Gastroesophageal sphincter (tissue), 4 donors: Measurements from ENCODE around the gene EPO. TPM values are rescaled to one million over a fixed set of nuclear protein-coding genes. Genes with fewer than 3 reads are reported as not detected.

ENCODE experiments used
- ATAC-seq: fragments of 150-250 bp; one replicate; pipeline ENCODE4 v1.9.1; 2016; ENCODE audit warnings: mild to moderate bottlenecking, moderate library complexity
- H3K27ac ChIP-seq, 4 donors: fragments of 200-600 bp; sonication (generic) in 3 of 4; 1 replicate in 3 of 4; 2 replicates in 1 of 4; pipeline ENCODE4 v1.5.1; 2016 to 2019
- H3K27me3 ChIP-seq: fragments of 200-600 bp; sonication (generic); one replicate; pipeline ENCODE4 v1.5.1; 2019
- H3K36me3 ChIP-seq, 2 donors: fragments of 200-600 bp; sonication (generic); one replicate each; pipeline ENCODE4 v1.5.1; 2019; ENCODE audit warnings: control low read depth in 1 of 2
- H3K4me1 ChIP-seq, 3 donors: fragments of 200-600 bp; sonication (generic); 1 replicate in 2 of 3; 2 replicates in 1 of 3; pipeline ENCODE4 v1.5.1; 2016 to 2019; ENCODE audit warnings: control low read depth in 2 of 3
- H3K4me3 ChIP-seq, 2 donors: fragments of 200-600 bp; sonication (generic); one replicate each; pipeline ENCODE4 v1.5.1; 2019; ENCODE audit warnings: mild to moderate bottlenecking in 1 of 2, moderate library complexity in 1 of 2
- H3K9me3 ChIP-seq, 3 donors: fragments of 200-600 bp; sonication (generic); one replicate each; pipeline ENCODE4 v1.5.1; 2017 to 2019; ENCODE audit warnings: control low read depth in 2 of 3
- CTCF ChIP-seq, 4 experiments: fragments of 200-600 bp in 2 of 4; fragments of 450-650 bp in 2 of 4; sonication (generic) in 1 of 4; IDR thresholded peaks; one replicate each; pipeline ENCODE4 v1.5.1; 2017 to 2019; ENCODE audit warnings: antibody characterized with exemption in 4 of 4, mild to moderate bottlenecking in 2 of 4, moderate library complexity in 2 of 4
- EP300 ChIP-seq: sonication (generic); formaldehyde crosslinking; IDR thresholded peaks from one replicate; pipeline ENCODE4 v1.6.1; 2017; ENCODE audit warnings: antibody characterized with exemption, mild to moderate bottlenecking
- POLR2A ChIP-seq, 2 donors: fragments of 450-650 bp; IDR thresholded peaks; one replicate each; pipeline ENCODE4 v1.6.1; 2017; ENCODE audit warnings: antibody characterized with exemption in 2 of 2, mild to moderate bottlenecking in 2 of 2, moderate library complexity in 1 of 2
- POLR2AphosphoS5 ChIP-seq: sonication (generic); formaldehyde crosslinking; IDR thresholded peaks from one replicate; pipeline ENCODE4 v1.6.1; 2017; ENCODE audit warnings: antibody characterized with exemption
- WGBS, 2 donors: methylation state at CpG; one replicate each; pipeline ENCODE4 v1.1.5; 2018; ENCODE audit warnings: low coverage in 1 of 2; 5-methylcytosine and 5-hydroxymethylcytosine counted together
- total RNA-seq, 4 donors: library from RNA; depleted of rRNA; stranded (reverse); fragments of >200 nt; gene quantifications; one replicate each; pipeline ENCODE4 v1.1.0, GENCODE V29; 2016

EPO gene
- total RNA-seq, 4 donors from 2014 or later = not detected

GRCh38 chr7:100674411-100675104 is 45.7 kb upstream of the EPO start:
- no peak for ATAC-seq
- H3K27me3 ChIP-seq = no peaks in the 10 kb centered on the region
- H3K36me3 ChIP-seq = peaks cover 0 to 33% of the 10 kb centered on the region in 2 donors
- peaks cover 0 to 46% (median 17%) of the 10 kb centered on the region in 3 donors for H3K4me1 ChIP-seq
- TF ChIP-seq POLR2AphosphoS5 (no peak), CTCF (IDR thresholded peaks at IDR 0.05) (no peak), POLR2A (IDR thresholded peaks at IDR 0.05) (no peak), EP300 (no peak)
- no CpG with 5 or more reads among the region's 43 CpGs for WGBS, 2 donors
- H3K4me3 ChIP-seq = peak overlapping the region; percentile 73 to 97
- H3K27ac ChIP-seq = peak overlapping the region; percentile 86 to 99 (median 98)
- H3K9me3 ChIP-seq = no peaks in the 10 kb centered on the region

GRCh38 chr7:100675105-100675451 is 45.2 kb upstream of the EPO start:
- no peak for ATAC-seq
- no CpG with 5 or more reads among the region's 46 CpGs for WGBS, 2 donors
- H3K4me1 ChIP-seq = peaks cover 0 to 52% (median 20%) of the 10 kb centered on the region in 3 donors

GRCh38 chr7:100675581-100676350 is 44.5 kb upstream of the EPO start:
- H3K9me3 ChIP-seq = no peaks in the 10 kb centered on the region
- peak overlapping the region; percentile 86 to 99 (median 98) for H3K27ac ChIP-seq
- peaks cover 0 to 42% of the 10 kb centered on the region in 2 donors for H3K36me3 ChIP-seq
- no peaks in the 10 kb centered on the region for H3K27me3 ChIP-seq
- H3K4me1 ChIP-seq = peaks cover 0 to 59% (median 24%) of the 10 kb centered on the region in 3 donors
- peak; percentile 19 for ATAC-seq
- WGBS, 2 donors = 0% methylated on average over 6 of the region's 59 CpGs; no CpG with 5 or more reads in 1 of the 2 donors
- H3K4me3 ChIP-seq = peak overlapping the region; percentile 73 to 97
- TF ChIP-seq CTCF (IDR thresholded peaks at IDR 0.05) (no peak), POLR2A (IDR thresholded peaks at IDR 0.05) (peak in 1 of 2 donors; percentile 14), EP300 (no peak)

More at GRCh38 chr7:100675105-100675451, 45.2 kb upstream of the EPO start:
- H3K27me3 ChIP-seq = no peaks in the 10 kb centered on the region
- peaks cover 0 to 36% of the 10 kb centered on the region in 2 donors for H3K36me3 ChIP-seq
- peak overlapping the region; percentile 73 to 97 for H3K4me3 ChIP-seq
- no peaks in the 10 kb centered on the region for H3K9me3 ChIP-seq
- TF ChIP-seq CTCF (IDR thresholded peaks at IDR 0.05) = no peak
- no peak for TF ChIP-seq EP300
- no peak for TF ChIP-seq POLR2AphosphoS5
- TF ChIP-seq POLR2A (IDR thresholded peaks at IDR 0.05) = no peak
- peak overlapping the region; percentile 86 to 99 (median 98) for H3K27ac ChIP-seq

- no peaks in the 10 kb centered on the region for H3K27me3 ChIP-seq
- H3K9me3 ChIP-seq = no peaks in the 10 kb centered on the region
- peak overlapping the region in 1 of 2 donors; percentile 97 for H3K4me3 ChIP-seq
- 60% methylated on average over 8 of the region's 23 CpGs; no CpG with 5 or more reads in 1 of the 2 donors for WGBS, 2 donors
- peak overlapping the region; percentile 86 to 99 (median 98) for H3K27ac ChIP-seq
- peaks cover 0 to 52% of the 10 kb centered on the region in 2 donors for H3K36me3 ChIP-seq
- H3K4me1 ChIP-seq = peaks cover 0 to 63% (median 24%) of the 10 kb centered on the region in 3 donors
- TF ChIP-seq CTCF (IDR thresholded peaks at IDR 0.05) (no peak), EP300 (no peak), POLR2A (IDR thresholded peaks at IDR 0.05) (no peak), POLR2AphosphoS5 (no peak)
- ATAC-seq = no peak
These were observed 43.6 kb upstream of the EPO start for GRCh38 chr7:100676501-100677306.
